GM19463 (cell line): ENCODE data around the gene SRP9.
"Not testable (repeated sequence)": the region's sequence is repeated elsewhere in the genome, so short reads cannot be mapped to it uniquely, and the experiment has no call there.

Experiments
- ATAC-seq: cut with Tn5 transposase; IDR thresholded peaks from one replicate; pipeline ENCODE4 v1.9.1; 2021; ENCODE audit warnings: mild to moderate bottlenecking, moderate library complexity; ENCODE audit not compliant: unreplicated experiment

SRP9 gene

DNA sequence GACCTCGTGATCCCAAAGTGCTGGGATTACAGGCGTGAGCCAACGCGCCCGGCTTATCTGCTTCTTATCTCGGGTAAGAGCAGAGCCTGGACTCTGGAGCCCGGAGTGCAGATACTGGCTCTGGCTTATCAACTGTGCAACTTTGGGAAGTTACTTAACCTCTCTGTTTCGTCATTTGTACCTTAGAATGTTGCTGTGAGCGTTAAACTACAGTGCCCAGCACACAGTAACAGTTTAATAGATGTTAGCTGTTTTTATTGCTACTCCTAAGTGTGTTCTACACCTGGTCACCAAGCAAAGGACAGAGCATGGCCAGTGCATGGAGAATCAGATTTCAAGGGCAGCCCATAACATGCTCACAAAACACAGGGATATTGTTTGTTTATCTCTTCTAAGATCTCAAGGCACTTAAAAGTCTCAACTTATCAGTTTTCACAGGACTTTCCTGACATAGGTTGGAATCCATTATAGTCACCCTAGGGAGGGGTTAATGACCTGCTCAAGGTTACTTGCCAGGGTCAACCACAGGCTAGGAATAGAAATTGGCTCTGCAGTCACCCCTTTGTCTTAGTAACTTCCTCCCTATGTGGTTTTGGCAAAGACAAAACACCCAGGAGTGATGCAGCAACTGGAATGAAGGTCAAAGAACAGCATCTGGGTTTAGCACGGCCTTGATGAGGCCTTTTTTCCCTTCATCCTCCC is 22.5 kb upstream of the SRP9 start:
- ATAC-seq = no peak

DNA sequence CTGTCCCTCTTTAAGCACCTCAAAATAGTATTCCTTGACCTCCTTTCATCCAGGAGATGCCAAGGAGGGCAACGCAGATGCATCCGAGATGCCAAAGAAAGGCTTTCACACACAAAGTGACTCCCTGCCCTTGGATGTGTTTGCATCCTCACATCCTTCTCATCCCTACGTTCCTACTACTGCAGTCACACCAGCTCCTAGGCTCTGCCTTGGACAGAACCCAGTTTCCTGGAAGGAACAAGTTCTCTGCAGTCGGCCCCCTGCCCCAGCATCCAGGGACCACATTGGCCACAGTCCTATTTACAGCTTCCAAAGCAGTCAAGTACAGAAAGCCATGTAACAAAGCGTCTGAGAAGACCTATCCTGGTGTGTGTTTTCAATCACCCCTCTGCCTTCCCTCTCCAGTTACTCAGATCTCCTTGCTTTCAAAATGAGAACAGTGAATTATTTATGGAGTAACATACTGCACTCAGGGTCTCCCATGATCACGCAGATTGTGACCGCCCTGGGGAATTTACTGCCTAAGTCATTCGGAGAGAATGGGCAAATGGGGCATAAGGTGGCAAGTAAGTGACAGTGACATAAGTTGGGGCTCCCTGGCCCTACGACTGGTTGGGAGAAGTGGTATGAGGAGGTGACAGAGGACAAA is 21.8 kb upstream of the SRP9 start:
- ATAC-seq = no peak

DNA sequence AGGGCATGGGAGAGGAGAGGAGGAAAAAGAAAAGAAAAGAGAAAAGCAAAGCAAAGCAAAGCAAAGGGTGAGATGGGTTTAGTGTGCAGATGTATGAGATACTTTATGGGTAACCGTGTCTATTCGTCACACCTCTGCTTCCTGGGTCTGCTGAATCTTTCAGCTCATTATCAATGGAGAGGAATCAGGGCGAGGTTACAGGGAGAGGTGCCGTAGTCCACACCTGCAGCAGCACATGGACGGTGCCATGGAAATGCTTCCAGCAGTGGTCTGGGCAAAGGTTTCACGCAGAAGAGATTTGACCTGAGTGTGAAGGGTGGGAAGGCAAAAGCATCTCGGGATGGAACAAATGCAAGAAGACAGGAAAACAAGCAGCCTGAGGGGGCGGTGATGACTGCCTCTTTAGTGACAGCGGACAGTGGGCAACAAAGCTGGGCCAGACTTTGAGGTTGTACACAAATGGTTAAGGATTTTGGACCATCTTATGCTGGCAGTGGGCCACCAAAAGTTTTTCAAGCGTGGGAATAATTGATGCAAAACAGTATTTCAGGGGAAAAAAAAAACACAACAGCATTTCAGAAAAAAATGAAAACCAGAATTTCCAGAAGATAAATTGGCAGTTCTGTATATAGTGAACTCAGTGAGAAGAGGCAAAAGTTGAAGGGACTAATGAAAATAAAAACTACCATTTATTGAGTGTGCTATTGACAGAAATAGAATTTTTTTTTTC is 19.5 kb upstream of the SRP9 start:
- ATAC-seq = no peak

DNA sequence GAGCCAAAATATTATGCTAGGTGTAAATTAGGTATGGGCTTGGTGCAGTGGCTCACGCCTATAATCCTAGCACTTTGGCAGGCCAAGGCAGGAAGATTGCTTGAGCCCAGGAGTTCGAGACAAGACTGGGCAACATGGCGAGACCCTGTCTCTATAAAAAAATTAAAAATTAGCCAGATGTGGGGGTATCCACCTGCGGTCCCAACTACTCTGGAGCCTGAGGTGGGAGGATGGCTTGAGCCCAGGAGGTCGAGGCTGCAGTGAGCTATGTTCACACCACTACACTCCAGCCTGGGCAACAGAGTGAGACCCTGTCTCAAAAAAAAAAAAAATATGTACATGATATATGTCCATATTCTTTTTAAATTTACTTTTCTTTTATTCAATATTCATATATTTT is 17.7 kb upstream of the SRP9 start:
- ATAC-seq = not testable (repeated sequence)

DNA sequence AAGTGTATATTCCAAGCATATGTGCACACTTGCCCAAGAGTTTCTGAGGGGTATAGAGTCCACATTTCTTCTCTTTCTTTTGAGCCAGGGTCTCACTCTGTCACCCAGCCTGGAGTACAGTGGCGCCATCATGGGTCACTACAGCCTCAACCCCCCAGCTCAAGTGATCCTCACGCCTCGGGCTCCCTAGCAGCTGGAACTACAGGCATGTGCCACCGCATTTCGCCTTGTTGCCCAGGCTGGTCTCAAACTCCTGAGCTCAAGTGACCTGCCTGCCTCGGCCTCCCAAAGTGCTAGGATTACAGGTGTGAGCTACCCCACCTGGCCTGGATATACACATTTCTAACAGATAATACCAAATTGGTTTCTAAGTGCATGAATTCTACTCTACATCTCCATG is 17.1 kb upstream of the SRP9 start:
- no peak for ATAC-seq

DNA sequence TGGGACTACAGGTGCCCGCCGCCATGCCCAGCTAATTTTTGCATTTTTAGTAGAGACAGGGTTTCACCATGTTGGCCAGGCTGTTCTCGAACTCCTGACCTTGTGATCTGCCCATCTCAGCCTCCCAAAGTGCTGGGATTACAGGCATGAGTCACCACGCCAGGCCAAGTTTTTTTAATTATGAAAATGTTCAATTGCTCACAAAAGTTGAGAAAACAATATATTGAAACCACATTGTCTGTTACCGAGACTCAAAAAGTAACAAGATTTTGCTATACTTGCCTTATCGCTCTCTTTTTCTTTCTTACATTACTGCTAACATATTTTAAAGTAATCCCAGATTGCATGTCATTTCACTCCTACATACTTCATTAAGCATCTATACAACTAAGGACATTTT is 16.2 kb upstream of the SRP9 start:
- ATAC-seq = not testable (repeated sequence)

DNA sequence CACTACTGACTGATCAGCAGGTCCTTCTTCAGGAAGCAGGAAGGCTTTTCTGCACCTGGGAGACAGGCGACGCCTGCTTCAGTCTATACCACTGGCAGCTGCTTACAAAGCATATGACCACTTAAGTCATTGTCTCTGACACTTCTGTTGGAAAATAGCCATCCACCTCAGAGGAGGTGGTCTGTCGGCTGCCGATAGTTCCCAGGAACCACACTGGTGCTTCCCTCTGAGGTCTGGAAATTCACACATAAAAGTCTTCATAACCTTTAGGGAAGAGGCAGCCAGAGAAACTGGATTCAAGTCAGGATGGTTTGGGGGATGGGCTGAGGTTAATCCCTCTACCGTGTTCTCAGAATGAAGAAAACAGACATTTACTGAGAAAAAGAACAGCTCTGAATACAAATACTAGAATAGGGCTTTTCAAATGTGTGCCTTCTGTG is 15.6 kb upstream of the SRP9 start:
- ATAC-seq = no peak

DNA sequence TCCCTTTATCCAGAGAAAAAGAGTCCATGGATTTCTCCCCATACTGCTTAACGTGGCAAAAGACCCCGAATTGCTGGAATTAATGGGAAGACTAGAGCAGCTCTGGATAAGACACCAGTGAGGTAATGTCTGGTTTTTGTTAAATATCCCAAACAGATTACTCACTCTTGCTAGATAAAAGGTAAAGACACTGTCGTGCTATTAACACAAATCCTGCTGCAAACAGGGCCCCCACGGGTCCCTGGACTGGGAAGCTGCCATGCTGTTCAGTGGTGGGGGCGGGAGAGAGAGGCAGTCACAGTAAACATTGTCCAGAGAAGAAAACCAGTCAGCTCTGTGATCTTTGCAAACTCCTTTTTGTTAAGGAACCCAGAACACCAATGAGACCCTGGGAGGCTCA is 15.2 kb upstream of the SRP9 start:
- ATAC-seq = no peak

DNA sequence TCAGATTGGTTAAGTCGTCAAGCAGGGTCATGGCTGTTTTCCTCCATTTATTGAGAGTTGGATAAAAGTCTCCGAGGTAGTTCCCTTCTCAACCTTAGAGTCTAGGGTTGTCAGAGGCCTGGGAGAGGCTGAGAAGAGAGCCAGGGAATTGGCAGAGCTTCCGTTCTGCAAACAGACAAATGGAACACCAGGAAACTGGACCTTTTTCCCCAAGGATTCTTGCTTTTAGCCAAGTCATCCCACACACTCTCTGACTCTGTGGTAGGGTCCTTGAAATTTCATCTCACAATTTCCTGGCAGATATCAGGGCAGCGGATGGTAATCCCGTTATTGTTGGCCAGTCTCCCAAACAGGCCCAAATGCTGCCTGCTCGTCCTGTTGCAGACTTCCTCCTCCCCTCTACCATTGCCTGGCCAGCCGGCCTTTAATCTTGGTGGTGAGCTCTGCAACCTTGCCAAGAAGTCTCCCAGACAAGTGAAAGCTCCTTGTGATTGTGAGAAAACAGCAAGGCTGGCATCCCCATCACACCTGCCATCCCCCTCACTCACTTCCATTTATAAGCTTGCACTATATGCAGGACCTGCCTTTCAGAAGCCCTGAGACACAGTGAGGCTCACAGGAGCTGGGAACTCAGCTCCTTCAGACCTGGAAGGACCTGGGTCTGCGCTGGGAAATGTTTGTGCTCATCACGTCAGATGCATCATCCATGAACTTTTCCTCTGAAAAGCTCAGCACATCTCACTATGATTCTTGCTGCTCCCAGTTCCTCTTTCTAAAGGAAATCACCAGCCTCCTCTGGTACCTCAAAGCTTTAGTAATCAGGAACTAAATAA is 13.7 kb upstream of the SRP9 start:
- no peak for ATAC-seq

DNA sequence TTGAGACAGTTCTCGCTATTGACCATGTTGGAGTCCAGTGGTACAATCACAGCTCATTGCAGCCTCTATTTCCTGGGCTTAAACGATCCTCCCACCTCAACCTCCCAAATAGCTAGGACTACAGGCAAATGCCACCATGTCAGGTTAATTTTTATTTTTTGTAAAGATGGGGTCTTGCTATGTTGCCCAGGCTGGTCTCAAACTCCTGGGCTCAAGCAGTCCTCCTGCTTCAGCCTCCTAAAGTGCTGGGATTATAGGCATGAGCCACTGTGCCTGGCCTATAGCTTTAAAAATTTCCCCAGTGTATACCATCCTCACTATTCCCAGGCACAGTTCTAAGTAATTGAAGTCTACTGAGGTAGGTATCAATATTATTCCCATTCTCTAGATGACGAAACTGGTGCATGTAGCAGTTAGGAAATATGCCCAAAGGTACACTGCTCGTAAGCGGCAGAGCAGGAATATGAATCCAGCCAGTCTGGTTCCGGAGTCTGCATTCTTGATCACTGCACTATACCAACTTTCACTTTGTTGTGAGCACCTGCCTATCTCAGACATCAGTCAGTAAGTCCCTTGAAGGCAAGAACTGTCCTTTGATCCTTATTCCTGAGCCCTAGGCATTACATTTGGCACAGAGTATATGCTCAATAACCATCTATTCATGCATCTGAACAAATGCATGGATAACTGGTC is 11.5 kb upstream of the SRP9 start:
- ATAC-seq = no peak

DNA sequence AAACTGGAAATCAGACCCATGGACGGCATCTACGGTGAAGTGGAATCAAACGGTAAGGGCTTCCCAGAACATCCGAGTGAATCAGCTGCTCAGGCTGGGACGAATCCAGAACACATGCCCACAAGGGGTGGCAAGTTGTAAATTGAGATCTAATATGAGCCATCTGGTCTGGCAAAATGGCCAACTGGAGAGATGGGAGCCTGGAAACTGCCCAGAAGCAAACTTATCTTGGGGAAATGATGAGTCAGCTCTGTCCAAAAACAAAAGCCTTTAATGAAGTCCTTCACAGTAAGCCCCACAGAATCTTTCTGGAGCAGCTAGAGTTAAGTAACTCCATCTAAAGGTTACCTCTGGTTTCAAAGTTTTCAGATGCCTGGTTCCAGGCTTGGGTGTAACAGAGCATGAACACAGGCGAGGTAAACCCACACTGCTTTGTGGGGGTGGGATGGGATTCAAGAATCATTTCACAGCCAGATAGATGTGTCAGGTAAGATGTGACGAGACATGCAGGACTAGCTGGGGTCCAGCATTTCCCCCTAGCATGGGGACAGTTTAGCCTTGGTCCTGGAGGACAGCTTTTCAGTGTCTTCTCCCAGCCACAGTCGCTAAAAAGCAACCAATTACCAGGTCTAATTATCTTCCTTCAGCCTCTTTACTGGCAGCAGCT is 10.5 kb upstream of the SRP9 start:
- ATAC-seq = no peak

DNA sequence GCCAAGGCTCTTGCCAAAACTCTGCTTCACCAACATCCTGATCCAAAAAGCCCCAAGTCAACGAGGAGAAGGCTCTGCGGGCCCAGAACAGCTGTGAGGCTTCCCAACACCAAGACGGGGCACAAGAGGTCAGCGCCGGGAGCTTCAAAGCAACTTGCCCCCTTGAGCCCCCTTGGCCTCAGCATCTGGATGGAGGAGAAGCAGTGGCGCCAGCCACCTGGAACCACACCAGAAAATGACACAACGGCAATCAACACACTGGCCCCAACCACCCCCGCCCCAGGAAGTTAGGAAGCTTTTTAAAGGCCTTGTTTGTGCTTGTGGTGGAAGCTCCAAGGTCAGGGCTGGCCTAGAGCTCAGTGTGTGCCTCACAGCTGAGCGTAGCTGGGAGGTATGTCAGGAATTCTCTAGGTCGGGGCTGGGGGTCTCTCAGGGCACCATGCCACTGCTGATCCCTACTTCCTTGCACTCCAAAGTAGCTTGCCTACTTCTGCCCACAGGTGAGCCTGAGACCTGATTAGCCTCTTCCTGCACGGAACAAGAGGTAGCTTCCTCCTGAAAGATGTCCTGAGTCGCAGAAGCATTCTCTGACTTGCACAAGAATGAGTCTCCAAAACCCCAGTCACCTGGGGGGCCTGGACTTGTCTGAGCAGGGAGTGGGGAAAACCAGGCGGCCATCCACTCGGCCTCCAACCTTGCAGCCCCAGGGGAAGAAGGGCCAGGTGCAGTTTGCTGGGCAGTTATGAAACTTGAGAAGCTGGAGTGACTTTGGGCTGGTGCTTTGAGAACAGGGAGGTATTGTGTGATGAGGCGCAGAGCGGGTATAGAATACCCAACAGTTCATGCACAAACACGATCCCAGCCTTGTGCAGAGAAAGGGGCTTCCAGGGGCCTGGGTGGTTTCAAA is 9.7 kb upstream of the SRP9 start:
- ATAC-seq = no peak

DNA sequence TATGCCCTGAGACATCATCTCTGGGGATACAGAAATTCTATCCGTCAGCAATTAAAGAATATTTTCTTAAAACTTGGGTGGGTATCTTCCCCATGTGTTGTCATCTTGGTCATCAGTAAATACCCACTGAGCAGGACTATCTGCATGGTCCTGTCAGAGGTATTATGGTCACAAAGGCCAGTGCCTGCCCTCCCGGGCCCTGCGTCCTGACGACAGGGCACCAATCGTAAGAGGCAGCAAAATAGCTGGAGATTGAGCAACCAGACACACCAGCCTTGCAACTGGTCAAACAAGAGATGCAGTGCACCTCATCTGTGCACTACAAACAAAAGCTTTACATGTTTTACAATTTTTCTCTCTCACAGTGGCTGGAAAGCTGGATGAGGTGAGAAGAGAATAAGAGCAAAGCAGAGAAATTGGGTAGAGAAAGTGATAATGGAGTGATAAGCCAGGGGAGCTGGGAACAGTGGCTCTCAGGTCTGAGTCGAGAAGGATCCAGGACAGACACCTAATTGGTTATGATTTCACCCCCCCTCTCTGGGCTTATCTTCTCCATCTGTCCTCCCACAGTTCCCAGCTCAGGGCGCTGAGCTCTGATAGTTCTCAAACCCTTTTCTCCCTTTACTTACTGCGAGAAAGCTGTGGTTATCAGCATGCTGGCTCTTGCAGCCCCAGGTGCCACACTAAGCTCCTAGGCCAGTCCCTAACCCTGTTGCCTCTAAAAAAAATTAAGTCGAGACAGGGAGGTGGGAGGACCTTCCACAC is 8.8 kb upstream of the SRP9 start:
- no peak for ATAC-seq

DNA sequence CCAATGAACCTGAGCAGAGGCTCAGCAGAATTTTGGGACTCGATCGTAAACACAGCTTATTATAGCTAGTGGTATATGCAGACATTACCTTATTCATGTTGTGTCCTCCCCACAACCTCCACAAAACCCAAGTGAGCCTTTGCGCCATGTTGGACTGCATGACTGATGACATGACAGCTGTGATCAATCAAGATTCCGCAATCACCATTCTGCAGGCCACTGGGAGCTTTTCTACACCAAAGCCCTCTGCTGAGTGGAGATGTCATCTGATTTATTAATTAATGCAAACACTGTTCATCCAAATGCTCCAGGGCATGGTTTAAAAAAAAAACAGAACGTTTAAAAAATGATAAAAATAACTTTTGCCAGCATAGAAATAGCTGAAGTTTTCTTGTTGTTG is 7.9 kb upstream of the SRP9 start:
- ATAC-seq = no peak

DNA sequence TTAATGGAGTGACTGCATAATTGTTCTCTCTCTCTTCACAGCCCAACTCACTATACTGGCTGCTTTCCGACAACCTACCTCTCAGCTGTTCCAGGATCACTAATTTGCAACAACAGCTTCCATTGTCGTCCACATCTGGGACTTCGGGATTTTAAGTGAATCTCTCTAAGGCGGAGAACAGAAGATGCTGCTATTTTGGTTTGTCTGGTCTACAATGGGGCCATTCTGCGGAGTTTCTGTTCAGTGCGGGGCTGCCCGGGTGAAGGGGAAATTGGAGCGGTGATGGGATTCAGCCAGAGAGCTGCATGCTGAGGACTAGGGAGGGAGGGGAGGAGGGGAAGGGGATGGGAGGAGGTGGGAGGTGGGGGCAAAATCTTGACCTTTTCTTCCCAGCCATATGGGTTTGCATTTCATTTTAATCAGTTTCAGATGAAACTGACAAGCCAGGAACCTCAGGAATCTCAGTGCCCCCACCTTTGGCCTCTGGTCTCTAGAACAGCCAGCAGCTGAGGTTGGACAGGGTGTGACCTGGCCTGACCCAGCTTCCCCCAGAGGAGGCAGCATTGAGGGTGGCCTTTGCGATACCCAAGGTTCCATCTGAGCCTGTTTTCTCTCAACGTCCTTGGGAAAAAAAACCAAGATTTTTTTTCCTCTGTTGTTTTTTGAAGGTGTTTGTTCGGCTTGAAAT is 6.9 kb upstream of the SRP9 start:
- ATAC-seq = no peak

DNA sequence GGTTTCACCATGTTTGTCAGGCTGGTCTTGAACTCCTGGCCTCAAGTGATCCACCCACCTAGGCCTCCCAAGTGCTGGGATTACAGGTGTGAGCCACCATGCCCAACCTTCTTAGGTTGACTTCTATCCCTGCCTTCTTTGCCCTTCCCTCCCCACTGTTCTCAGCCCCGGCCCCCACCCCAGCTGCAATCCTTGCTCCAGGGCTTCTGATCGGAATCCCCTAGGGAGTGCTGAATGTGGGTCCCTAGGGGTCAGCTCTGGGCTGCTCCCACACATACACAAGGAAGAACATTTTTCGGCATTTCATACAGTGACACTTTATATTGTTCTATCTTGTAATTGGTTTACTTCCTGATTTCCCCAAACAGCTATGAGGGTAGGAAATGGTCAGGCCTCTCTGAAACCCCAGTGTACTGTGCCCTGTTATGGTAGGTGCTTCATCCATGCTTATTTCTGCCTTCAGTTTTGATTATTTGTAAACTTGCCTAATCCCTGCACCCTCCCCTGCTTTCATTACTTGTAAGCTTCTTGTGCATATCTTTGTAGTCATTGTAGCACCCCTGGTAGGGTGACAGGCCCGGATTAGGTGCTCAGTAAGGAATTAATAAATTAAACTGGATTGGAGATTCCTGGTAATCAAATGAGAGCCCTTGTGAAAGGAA is 5.8 kb upstream of the SRP9 start:
- ATAC-seq = no peak

DNA sequence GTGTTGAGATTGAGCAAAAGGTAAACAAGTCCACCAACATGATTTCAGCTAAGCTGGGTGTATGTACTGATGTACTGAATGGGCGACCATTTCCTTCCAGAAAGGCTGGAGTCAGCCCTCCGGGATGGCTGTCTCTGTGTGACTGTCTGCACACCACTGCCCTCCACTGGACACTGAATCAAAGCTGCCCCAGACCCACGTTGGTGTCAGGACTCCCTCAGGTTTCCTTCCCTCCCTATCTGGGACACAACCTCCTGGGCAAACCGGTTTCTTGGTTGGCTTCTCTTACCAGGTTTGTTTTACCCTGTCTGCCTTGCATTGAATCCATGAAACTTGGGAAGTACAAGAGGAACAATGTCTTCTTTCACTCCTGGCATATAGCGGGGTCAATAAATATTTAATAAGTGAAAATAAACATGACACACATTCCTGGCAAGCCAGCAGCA is 5.3 kb upstream of the SRP9 start:
- no peak for ATAC-seq
